CD14-positive monocyte (primary cell): ENCODE data around the gene GRIK3. TPM values are rescaled to one million over a fixed set of nuclear protein-coding genes. Genes with fewer than 3 reads are reported as not detected.

Experiments
- DNase-seq, 3 donors: peaks; one replicate each; pipeline ENCODE4 v3.0.0-alpha.2; 2011 to 2022
- H2AFZ ChIP-seq: 2 replicates; pipeline ENCODE4 v1.6.0; 2012; ENCODE audit warnings: mild to moderate bottlenecking, low read depth, low read length, inconsistent platforms; ENCODE audit not compliant: insufficient read depth, poor library complexity, severe bottlenecking
- H3K27ac ChIP-seq, 2 donors: 1 replicate in 1 of 2; 2 replicates in 1 of 2; pipeline ENCODE4 v1.5.1; 2012 to 2013; ENCODE audit warnings: low read length in 2 of 2, control low read depth in 1 of 2, inconsistent platforms in 1 of 2, low read depth in 1 of 2, mild to moderate bottlenecking in 1 of 2
- H3K27me3 ChIP-seq, 2 donors: one replicate each; pipeline versions ENCODE4 v1.6.0 to v1.6.1; 2011 to 2013; ENCODE audit warnings: low read length in 2 of 2; ENCODE audit not compliant: control insufficient read depth in 2 of 2, insufficient read depth in 2 of 2
- H3K36me3 ChIP-seq, 2 donors: replicated peaks in 1 of 2; 1 replicate in 1 of 2; 2 replicates in 1 of 2; pipeline versions ENCODE4 v1.5.1 to v1.6.1; 2012 to 2013; ENCODE audit warnings: low read length in 2 of 2, control low read depth in 1 of 2, inconsistent platforms in 1 of 2, mild to moderate bottlenecking in 1 of 2; ENCODE audit not compliant: insufficient read depth in 2 of 2, control insufficient read depth in 1 of 2
- H3K4me1 ChIP-seq, 2 donors: 1 replicate in 1 of 2; 2 replicates in 1 of 2; pipeline versions ENCODE4 v1.5.1 to v1.6.1; 2012 to 2013; ENCODE audit warnings: low read length in 2 of 2, control low read depth in 1 of 2, inconsistent platforms in 1 of 2, mild to moderate bottlenecking in 1 of 2, moderate library complexity in 1 of 2; ENCODE audit not compliant: insufficient read depth in 2 of 2, control insufficient read depth in 1 of 2
- H3K4me2 ChIP-seq: replicated peaks from 2 replicates; pipeline ENCODE3; 2012; ENCODE audit warnings: low read length, moderate library complexity, mild to moderate bottlenecking; ENCODE audit not compliant: poor library complexity, severe bottlenecking; ENCODE audit errors: extremely low read depth
- H3K4me3 ChIP-seq, 3 experiments: fragments of 200-600 bp in 1 of 3; sonication (generic) in 1 of 3; replicated peaks in 1 of 3; 1 replicate in 2 of 3; 2 replicates in 1 of 3; pipeline ENCODE4 v1.5.1; 2011 to 2013; ENCODE audit warnings: low read length in 3 of 3, mild to moderate bottlenecking in 3 of 3, control low read depth in 2 of 3, low read depth in 2 of 3, inconsistent platforms in 1 of 3, moderate library complexity in 1 of 3
- H3K79me2 ChIP-seq: 2 replicates; pipeline ENCODE4 v1.6.0; 2012; ENCODE audit warnings: mild to moderate bottlenecking, control low read depth, inconsistent platforms, low read length, moderate library complexity; ENCODE audit not compliant: insufficient read depth
- H3K9ac ChIP-seq: 2 replicates; pipeline ENCODE4 v1.6.0; 2017; ENCODE audit warnings: low read length, mild to moderate bottlenecking; ENCODE audit not compliant: insufficient read depth, poor library complexity, severe bottlenecking
- H3K9me3 ChIP-seq, 2 donors: replicated peaks in 1 of 2; 1 replicate in 1 of 2; 2 replicates in 1 of 2; pipeline versions ENCODE4 v1.5.1 to v1.6.1; 2012 to 2013; ENCODE audit warnings: low read length in 2 of 2, control low read depth in 1 of 2; ENCODE audit not compliant: control insufficient read depth in 1 of 2, insufficient read depth in 1 of 2
- H4K20me1 ChIP-seq: 2 replicates; pipeline ENCODE4 v1.6.0; 2012; ENCODE audit warnings: mild to moderate bottlenecking, low read length, control low read depth, moderate library complexity; ENCODE audit not compliant: insufficient read depth
- H3K27ac Mint-ChIP-seq, 7 donors: one replicate each; pipeline ENCODE4 v1.8.0; 2020; ENCODE audit warnings: mild to moderate bottlenecking in 7 of 7, mixed read lengths in 7 of 7, moderate library complexity in 6 of 7, inconsistent platforms in 2 of 7
- H3K27me3 Mint-ChIP-seq, 3 donors: one replicate each; pipeline ENCODE4 v1.8.0; 2021 to 2022; ENCODE audit warnings: low read depth in 3 of 3, mild to moderate bottlenecking in 3 of 3, mixed read lengths in 3 of 3, moderate library complexity in 3 of 3, inconsistent platforms in 1 of 3
- H3K36me3 Mint-ChIP-seq, 2 donors: one replicate each; pipeline ENCODE4 v1.8.0; 2020; ENCODE audit warnings: mixed read lengths in 2 of 2, inconsistent platforms in 1 of 2, mild to moderate bottlenecking in 1 of 2
- H3K4me1 Mint-ChIP-seq: one replicate; pipeline ENCODE4 v1.8.0; 2020; ENCODE audit warnings: mild to moderate bottlenecking, mixed read lengths
- H3K4me3 Mint-ChIP-seq, 2 donors: one replicate each; pipeline ENCODE4 v1.8.0; 2020; ENCODE audit warnings: mild to moderate bottlenecking in 2 of 2, mixed read lengths in 2 of 2, moderate library complexity in 1 of 2
- H3K9me3 Mint-ChIP-seq, 7 donors: one replicate each; pipeline ENCODE4 v1.8.0; 2020 to 2022; ENCODE audit warnings: mixed read lengths in 7 of 7, mild to moderate bottlenecking in 6 of 7, moderate library complexity in 6 of 7, inconsistent platforms in 2 of 7
- CTCF ChIP-seq: fragments of 200-600 bp; IDR thresholded peaks from one replicate; pipeline ENCODE4 v1.8.0; 2022; ENCODE audit warnings: antibody characterized with exemption, mild to moderate bottlenecking
- WGBS: methylation state at CpG from one replicate; pipeline ENCODE4 v1.1.5; 2013; ENCODE audit warnings: missing lambda C conversion rate; ENCODE audit not compliant: insufficient coverage; 5-methylcytosine and 5-hydroxymethylcytosine counted together
- intact Hi-C, 2 donors: fragments of 100-400 bp; cut with micrococcal nuclease; formaldehyde crosslinking; loops; one replicate each; pipeline versions ENCODE4 v1.15.0 to v1.15.1; 2023
- polyA plus RNA-seq, 3 donors: library from polyadenylated mRNA; depleted of rRNA in 1 of 3; unstranded in 2 of 3; stranded (reverse) in 1 of 3; fragments of 300-500 nt in 2 of 3; fragments of >200 nt in 1 of 3; fragmentation: Illumina TruSeq in 2 of 3; gene quantifications; 1 replicate in 2 of 3; 2 replicates in 1 of 3; pipeline ENCODE4 v1.2.3, GENCODE V29; 2012 to 2021

Gene GRIK3
- polyA plus RNA-seq, 3 donors, result not detected

- H3K27ac Mint-ChIP-seq, result peak overlapping the region in 1 of 7 donors; percentile 46
- no peaks in the 10 kb centered on the region for H3K36me3 Mint-ChIP-seq
- Histone ChIP-seq H2AFZ (no peak overlapping the region), H3K27me3 (no peaks in the 10 kb centered on the region), H3K4me1 (no peaks in the 10 kb centered on the region), H3K27ac (no peak overlapping the region), H3K36me3 (no peaks in the 10 kb centered on the region), H3K79me2 (no peaks in the 10 kb centered on the region), H3K4me3 (no peak overlapping the region), H4K20me1 (no peaks in the 10 kb centered on the region), H3K9ac (no peak overlapping the region), H3K4me2 (no peak overlapping the region), H3K9me3 (no peaks in the 10 kb centered on the region)
- WGBS, result 98% methylated on average over 7 of the region's 8 CpGs
- H3K27me3 Mint-ChIP-seq, result peaks cover 0 to 6% (median 2%) of the 10 kb centered on the region in 3 donors
- no peak overlapping the region for H3K4me3 Mint-ChIP-seq
- no peak for TF ChIP-seq CTCF
- no peaks in the 10 kb centered on the region for H3K9me3 Mint-ChIP-seq
- no peaks in the 10 kb centered on the region for H3K4me1 Mint-ChIP-seq
- no peak for DNase-seq
- intact Hi-C loops, result no loop called here
Observed at GRCh38 chr1:36964830-36965229, 69.5 kb downstream of the GRIK3 start.

GRCh38 chr1:36963006-36963405 lies 71.3 kb downstream of the GRIK3 start:
- Histone ChIP-seq H3K27ac (no peak overlapping the region), H3K79me2 (no peaks in the 10 kb centered on the region), H3K27me3 (no peaks in the 10 kb centered on the region), H3K36me3 (no peaks in the 10 kb centered on the region), H3K4me2 (no peak overlapping the region), H4K20me1 (no peaks in the 10 kb centered on the region), H3K9ac (no peak overlapping the region), H3K4me1 (no peaks in the 10 kb centered on the region), H3K4me3 (no peak overlapping the region), H3K9me3 (no peaks in the 10 kb centered on the region), H2AFZ (no peak overlapping the region)
- DNase-seq, result no peak
- H3K4me1 Mint-ChIP-seq, result no peaks in the 10 kb centered on the region
- H3K27ac Mint-ChIP-seq, result no peak overlapping the region
- no peak for TF ChIP-seq CTCF
- WGBS, result 35% methylated on average over 2 of the region's 11 CpGs
- intact Hi-C loops, result no loop called here
- peaks cover 0 to 4% (median 2%) of the 10 kb centered on the region in 3 donors for H3K27me3 Mint-ChIP-seq
- no peak overlapping the region for H3K4me3 Mint-ChIP-seq
- H3K36me3 Mint-ChIP-seq, result no peaks in the 10 kb centered on the region
- H3K9me3 Mint-ChIP-seq, result peaks cover 0 to 1% (median 0%) of the 10 kb centered on the region in 7 donors
